ENCODE data around the gene VILL.
"Not testable (repeated sequence)": the region's sequence is repeated elsewhere in the genome, so short reads cannot be mapped to it uniquely, and the experiment has no call there.

The VILL gene

GRCh38 chr3:37964146-37964545, 26.4 kb upstream of the VILL start:
- DNase-seq: no peak

- no peak for DNase-seq
Measured at GRCh38 chr3:37964716-37965115, 25.9 kb upstream of the VILL start.

- DNase-seq: peak; percentile 37
Measured at GRCh38 chr3:37967260-37967881, 23.2 kb upstream of the VILL start.

GRCh38 chr3:37968199-37968598, 22.4 kb upstream of the VILL start:
- DNase-seq: no peak

DNA sequence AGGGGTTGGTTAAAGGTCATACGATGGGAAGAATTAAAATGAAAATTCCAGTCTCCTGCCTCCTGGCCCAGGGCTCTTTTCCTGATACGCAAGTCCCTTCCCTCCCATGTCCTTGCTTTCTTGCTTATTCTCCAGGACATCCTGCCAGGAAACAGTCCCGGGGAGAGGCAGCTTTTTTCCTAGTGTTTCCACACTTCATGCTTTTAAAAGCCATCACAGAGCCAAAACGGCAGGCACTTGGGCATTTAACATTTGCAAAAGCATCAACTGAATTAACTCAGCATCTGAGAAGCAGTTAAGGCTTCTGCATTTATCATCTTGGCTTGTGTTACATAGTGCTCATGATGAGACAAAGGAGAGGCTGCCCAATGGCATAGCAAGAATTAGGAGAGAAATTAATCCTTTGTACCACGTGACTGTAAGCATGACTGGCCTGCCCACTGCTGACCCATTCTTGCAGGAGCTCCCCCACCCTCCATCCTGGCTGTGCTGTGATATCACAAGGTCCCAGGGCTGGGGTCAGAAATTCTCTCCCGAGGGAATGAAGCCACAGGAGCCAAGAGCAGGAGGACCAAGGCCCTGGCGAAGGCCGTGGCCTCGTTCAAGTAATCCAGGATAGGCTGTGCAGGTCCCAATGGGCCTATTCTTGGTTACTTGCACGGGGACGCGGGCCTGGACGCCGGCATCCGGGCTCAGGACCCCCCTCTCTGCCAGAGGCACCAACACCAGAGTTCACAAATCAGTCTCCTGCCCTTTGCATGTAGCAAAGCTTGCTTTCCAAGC, 21.6 kb upstream of the VILL start:
- no peak for DNase-seq

GRCh38 chr3:37969596-37970100, 20.9 kb upstream of the VILL start:
- no peak for DNase-seq

- no peak for DNase-seq
Measured at GRCh38 chr3:37970802-37971201, 19.8 kb upstream of the VILL start.

DNA sequence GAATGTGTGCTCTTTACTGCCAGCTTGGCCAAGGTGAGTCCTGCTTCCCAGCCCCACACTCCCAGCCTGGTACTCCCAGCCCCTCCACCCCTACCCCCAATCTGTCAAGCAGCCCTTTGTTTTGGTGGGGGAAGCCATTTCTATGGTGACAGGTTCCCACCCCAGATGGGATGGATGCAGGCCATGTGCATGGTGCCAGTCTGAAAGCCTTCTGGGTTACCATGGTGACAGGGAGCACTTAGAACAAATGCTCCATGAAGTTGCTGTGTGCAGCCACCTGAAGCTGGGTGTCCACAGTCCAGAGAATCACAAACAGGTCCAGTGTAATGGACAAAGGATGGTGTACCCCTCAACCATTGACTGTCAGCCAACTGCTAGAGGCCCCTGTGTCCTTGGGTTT, 19.1 kb upstream of the VILL start:
- DNase-seq: no peak

DNA sequence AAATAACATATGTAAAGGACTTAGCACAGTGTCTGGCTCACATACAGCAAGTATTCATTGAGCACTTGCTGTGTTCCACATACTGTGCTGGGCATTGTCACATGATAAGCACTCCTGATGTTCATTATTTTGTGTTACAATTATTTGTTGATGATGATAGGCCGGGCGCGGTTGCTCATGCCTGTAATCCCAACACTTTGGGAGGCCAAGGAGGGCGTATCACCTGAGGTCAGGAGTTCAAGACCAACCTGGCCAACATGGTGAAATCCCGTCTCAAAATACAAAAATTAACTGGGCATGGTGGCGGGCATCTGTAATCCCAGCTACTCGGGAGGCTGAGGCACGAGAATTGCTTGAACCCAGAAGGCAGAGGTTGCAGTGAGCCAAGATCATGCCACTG, 18.5 kb upstream of the VILL start:
- DNase-seq: not testable (repeated sequence)

DNA sequence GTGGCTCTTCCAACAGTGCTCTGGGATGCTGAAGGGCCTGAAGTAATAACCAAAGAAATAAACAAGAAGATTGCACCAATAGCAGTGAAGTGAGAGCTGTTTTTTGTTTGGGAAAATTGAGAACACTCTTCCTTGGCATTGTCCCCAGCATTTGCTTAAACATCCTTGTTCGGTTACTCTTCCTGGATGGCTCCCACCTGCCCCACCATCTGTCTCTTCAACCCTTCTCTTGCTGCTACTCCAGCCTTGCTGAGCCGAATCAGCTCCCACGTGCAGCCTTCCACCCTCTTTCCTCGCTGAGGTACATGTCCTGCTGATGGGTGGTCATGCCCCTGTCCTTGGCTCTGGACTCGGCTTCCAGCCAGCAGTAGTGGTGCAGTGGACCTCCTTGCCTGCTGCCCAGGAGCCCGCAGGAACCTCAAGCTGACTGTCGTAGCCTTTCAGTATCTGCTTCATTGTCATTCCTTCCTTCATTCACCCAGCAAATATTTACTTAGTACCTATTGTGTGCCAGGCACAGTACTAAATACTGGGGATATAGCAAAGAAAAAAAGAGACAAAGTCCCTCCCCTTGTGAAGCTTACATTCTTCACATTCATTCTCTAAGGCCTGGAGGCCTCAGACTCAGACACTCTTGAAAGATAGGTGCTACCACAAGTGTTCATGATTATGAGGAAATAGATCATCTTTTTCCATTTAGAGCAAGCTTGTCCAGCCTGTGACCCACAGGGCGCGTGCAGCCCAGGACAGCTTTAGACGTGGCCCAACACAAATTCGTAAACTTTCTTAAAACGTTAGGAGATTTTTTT, 17.1 kb upstream of the VILL start:
- no peak for DNase-seq

DNA sequence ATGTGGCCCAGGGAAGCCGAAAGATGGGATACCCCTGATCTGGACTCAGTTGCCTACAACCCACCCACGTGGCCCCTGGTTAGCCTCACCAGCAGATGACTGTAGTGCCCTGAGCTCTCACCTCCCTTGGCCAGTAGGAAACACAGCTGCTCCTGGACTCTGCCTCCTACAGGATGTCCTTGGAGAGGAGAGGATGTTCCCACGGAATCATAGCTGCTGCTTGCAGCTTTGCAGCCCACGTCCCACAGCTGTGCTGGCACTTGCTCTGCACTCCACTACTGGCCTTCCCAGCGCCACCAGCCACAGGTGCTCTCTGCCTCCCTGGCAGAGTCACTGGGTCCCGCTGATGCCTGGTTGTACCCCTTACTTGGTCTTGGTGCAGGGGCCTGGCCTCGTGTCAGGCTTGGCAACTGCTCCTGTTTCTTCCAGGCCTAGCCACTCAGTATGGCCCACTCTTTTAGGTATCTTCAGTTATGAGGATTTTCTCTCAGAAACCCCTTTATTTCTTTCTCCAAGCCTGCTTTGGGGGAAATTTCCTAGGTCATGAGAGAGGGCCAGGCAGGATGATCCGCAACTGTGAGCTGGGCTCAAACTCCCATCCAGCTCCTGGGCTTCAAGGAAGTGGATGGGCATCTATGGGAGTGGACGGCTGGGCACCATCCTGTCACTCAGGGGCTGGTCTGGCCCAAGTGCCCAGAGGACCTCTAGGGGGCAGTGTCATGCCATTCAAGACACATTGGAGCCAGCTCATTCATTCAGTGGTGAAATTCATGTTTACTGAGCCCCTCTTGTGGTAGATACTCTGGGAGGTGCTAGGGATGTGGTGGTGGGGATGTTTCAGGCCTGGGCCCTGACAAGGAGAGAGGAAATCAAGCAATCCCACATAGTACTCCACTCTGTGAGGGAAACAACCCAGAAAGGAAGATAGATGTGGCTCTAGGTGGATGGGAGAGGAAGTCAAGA, 16.2 kb upstream of the VILL start:
- peak; percentile 60 for DNase-seq

DNA sequence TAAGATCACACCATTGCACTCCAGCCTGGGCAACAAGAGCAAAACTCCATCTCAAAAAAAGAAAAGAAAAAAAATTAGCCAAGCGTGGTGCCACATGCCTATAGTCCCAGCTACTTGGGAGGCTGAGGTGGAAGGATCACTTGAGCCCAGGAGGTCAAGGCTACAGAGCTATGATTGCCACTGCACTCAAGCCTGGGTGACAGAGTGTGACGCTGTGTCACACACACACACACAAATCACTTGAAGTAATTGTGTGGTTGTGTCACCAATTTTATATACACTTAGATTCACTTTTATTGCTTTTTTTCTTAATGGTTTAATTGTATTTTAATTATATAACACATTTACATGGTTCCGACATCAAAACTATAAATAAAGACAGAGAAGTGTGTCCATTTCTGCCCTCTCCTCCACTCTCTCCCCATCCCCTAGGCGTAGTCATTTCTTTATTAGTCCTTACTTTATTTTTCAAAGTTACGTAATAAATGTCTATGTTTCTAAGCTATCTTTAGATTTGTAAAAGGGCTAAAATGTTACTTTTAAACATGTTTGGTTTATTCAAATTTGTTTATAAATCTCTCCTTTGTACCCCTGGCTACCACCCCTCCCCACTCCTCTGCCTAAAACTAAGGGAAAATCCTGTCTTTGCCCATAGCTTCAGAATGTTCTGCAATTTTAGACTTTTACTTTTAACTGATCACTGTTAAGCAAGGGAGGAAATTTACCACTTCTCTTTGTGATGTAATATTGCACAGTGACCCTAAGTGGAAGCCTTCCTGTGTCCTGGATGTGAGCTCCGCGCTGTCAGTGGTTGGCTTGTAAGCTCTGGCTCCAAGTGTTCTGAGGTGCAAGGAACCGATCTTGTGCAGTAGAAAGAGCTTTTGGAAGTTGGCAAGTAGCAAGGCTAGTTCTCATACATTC, 10.8 kb upstream of the VILL start:
- no peak for DNase-seq

GRCh38 chr3:37980462-37981347, 9.9 kb upstream of the VILL start:
- no peak for DNase-seq

GRCh38 chr3:37981348-37981664, 9.3 kb upstream of the VILL start:
- no peak for DNase-seq

GRCh38 chr3:37982331-37982730, 8.3 kb upstream of the VILL start:
- no peak for DNase-seq

GRCh38 chr3:37984051-37984450, 6.5 kb upstream of the VILL start:
- DNase-seq: no peak

DNA sequence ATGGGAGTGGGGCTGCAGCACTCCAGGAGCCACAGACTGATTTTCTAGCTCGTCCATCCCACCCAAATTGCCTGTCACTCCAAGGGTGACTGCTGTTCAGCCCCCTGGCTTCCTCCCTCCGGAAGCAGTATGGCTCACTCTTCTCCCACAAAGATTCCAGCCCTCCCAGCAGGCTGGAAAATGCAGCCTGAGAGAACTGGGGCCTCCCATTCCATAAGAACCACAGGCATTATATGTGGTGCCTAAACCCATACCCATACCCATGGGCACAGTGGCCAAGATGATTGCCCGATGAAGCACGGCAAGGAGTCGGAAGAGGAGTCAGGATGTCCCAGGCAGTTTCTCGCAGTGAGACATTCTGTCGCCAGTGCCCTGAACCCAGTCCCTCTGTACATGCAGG, 6.0 kb upstream of the VILL start:
- no peak for DNase-seq

DNA sequence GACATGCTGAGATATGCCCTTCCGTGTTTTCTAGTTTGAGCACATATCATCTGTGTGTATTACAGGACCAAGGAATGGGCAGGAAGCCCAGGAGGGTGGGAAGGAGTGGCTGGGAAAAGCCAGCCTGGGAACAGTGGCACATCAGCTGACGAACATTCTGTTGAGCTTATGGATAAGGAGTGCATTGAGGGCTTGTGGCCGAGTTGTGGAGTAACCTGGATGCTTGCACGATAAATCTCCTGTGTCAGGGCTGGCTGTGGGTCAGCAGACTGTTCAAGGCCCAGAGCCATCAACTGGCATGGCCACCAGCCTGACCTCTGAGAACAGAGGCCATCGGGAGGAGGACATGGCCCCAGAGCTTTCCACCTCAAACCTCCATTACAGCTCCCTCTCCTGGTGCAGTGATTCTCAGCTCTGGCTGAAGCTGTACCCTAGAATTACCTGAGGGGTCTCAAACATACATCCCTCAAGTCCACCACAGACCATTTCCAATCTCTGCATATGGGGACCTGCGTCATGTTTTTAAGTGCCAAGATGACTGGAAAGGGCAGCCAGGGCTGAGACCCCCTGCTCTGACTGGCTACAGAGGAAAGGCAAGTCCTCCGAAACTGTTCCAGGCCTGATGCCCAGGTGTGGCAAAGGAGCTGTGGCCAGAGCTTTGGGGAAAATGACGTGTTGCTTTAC, 4.8 kb upstream of the VILL start:
- DNase-seq: no peak

DNA sequence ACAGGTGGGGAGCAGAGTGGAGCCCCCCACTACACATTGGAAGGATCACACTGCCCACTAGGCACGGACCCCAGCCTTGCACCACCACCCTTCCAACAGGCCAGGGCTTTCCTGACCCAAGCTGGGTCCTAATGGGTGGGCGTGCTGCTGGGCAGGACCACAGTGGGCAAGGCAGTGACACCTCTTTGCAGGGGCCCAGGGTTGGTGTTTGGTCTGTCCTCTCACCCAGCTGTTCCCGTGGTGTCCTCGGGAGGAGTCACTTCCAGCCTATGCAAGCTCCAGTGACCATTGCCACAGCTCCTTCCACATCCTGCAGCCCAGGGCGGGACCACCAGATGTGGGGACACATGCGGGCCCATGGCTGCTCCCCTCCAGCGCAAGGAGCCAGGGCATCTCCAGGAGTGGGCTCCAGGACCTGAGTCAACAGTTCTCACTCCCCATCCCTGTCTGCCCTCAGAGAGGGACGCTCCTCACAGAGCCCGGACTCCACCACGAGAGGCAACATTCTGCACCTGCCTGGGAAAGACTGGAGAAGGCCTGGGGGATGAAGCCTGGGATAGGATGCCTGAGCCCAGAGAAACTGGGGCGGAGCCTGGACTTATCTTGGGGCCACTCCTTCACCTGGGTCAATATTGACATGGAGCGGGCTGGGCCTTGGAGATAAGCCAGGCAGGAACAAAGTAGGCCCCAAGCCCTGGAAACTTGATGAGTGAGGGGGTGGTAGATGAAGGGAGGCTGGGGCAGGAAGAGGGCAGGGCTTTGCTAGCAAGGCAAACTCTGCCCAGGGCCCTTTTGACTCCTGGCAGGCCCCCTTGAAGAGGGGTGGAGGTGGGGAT, 3.9 kb upstream of the VILL start:
- DNase-seq: no peak

All from T-helper 9 cell (primary cell).